HEK293T (cell line): ENCODE measurements around the gene POU6F2.
"Not testable (repeated sequence)": the region's sequence is repeated elsewhere in the genome, so short reads cannot be mapped to it uniquely, and the experiment has no call there.

Source experiments
- CTCF ChIA-PET: fragments of 350-600 bp; formaldehyde crosslinking; extraction: SDS; loops from one replicate; lab custom pipeline; 2021; ENCODE audit warnings: antibody characterized with exemption, inconsistent platforms; lab: Yijun Ruan, JAX
- POLR2A ChIA-PET: fragments of 350-600 bp; formaldehyde crosslinking; extraction: SDS; loops from one replicate; lab custom pipeline; 2020; ENCODE audit warnings: antibody characterized with exemption, inconsistent platforms; lab: Yijun Ruan, JAX
- DNase-seq: peaks from one replicate; pipeline ENCODE4 v3.0.0; 2012; ENCODE audit warnings: mixed read lengths; ENCODE audit errors: extremely low spot score
- ARNT ChIP-seq: fragments of 450-650 bp; IDR thresholded peaks from 2 replicates; pipeline ENCODE4 v1.6.1; 2017; ENCODE audit warnings: mild to moderate bottlenecking
- BHLHE40 ChIP-seq: fragments of 450-650 bp; IDR thresholded peaks from 2 replicates; pipeline ENCODE4 v1.6.1; 2016; ENCODE audit warnings: mild to moderate bottlenecking, moderate library complexity, borderline replicate concordance
- CTBP1 ChIP-seq: fragments of 450-650 bp; IDR thresholded peaks from 2 replicates; pipeline ENCODE4 v1.6.1; 2016; ENCODE audit warnings: borderline replicate concordance
- ELF4 ChIP-seq: fragments of 450-650 bp; IDR thresholded peaks from 2 replicates; pipeline ENCODE4 v1.6.1; 2017; ENCODE audit warnings: antibody characterized with exemption
- FOXA1 ChIP-seq: fragments of 450-650 bp; IDR thresholded peaks from 2 replicates; pipeline ENCODE4 v1.6.1; 2016; ENCODE audit warnings: mild to moderate bottlenecking
- FOXK2 ChIP-seq: fragments of 450-650 bp; IDR thresholded peaks from 2 replicates; pipeline ENCODE4 v1.6.1; 2016; ENCODE audit warnings: mild to moderate bottlenecking
- FOXM1 ChIP-seq: fragments of 450-650 bp; IDR thresholded peaks from 2 replicates; pipeline ENCODE4 v1.6.1; 2017; ENCODE audit warnings: mild to moderate bottlenecking, borderline replicate concordance
- HDGF ChIP-seq: fragments of 450-650 bp; IDR thresholded peaks from 2 replicates; pipeline ENCODE4 v1.6.1; 2017; ENCODE audit warnings: antibody characterized with exemption, borderline replicate concordance
- L3MBTL2 ChIP-seq: fragments of 450-650 bp; conservative IDR thresholded peaks from 2 replicates; pipeline ENCODE4 v1.6.1; 2016; ENCODE audit warnings: mild to moderate bottlenecking
- LEF1 ChIP-seq: fragments of 450-650 bp; IDR thresholded peaks from 2 replicates; pipeline ENCODE4 v1.6.1; 2017; ENCODE audit warnings: mild to moderate bottlenecking, borderline replicate concordance
- NFRKB ChIP-seq: fragments of 450-650 bp; IDR thresholded peaks from 2 replicates; pipeline ENCODE4 v1.6.1; 2016; ENCODE audit warnings: mild to moderate bottlenecking, moderate library complexity
- SP1 ChIP-seq: fragments of 450-650 bp; IDR thresholded peaks from 2 replicates; pipeline ENCODE4 v1.6.1; 2017
- SUZ12 ChIP-seq: fragments of 450-650 bp; IDR thresholded peaks from 2 replicates; pipeline ENCODE4 v1.6.1; 2016; ENCODE audit warnings: mild to moderate bottlenecking
- TARDBP ChIP-seq: fragments of 450-650 bp; IDR thresholded peaks from 2 replicates; pipeline ENCODE4 v1.6.1; 2016
- ZNF384 ChIP-seq: fragments of 450-650 bp; IDR thresholded peaks from 2 replicates; pipeline ENCODE4 v1.6.1; 2016
- TF ChIP-seq, protein P1 (sequence below): fragments of 450-650 bp; IDR thresholded peaks from 2 replicates; pipeline ENCODE4 v1.6.1; 2016

POU6F2 gene

DNA sequence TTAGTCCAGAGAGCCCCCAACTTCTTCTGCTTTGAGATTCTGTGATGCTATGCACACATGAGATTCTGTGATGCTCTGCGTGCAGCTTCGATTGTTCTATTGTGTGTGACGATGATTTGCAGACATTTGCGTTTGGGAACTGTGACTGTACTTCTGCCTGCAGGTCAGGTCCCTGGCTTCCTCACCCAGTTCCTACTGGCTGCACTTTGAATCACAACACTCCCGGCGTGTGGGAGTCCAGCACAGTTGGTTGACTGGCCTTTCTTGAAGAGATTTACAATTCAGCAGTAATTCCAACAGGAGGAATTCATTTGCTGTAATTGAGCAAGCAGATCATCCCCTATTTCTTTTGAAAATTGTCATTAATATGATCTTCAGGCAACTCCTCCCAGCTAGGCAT lies 336.3 kb downstream of the POU6F2 start:
- no peak for TF ChIP-seq SP1
- TF ChIP-seq LEF1: no peak
- TF ChIP-seq TARDBP: no peak
- TF ChIP-seq, protein P1, sequence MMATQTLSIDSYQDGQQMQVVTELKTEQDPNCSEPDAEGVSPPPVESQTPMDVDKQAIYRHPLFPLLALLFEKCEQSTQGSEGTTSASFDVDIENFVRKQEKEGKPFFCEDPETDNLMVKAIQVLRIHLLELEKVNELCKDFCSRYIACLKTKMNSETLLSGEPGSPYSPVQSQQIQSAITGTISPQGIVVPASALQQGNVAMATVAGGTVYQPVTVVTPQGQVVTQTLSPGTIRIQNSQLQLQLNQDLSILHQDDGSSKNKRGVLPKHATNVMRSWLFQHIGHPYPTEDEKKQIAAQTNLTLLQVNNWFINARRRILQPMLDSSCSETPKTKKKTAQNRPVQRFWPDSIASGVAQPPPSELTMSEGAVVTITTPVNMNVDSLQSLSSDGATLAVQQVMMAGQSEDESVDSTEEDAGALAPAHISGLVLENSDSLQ: no peak
- TF ChIP-seq L3MBTL2: no peak
- TF ChIP-seq BHLHE40: no peak
- no peak for TF ChIP-seq FOXM1
- CTCF ChIA-PET: no interaction called here

GRCh38 chr7:39317107-39317506 lies 339.4 kb downstream of the POU6F2 start:
- DNase-seq: no peak
- TF ChIP-seq FOXK2 (no peak), ZNF384 (no peak), ELF4 (no peak), HDGF (no peak), SUZ12 (no peak), ARNT (no peak), FOXA1 (no peak), CTBP1 (no peak), L3MBTL2 (no peak), SP1 (no peak), NFRKB (no peak), LEF1 (no peak), BHLHE40 (no peak)
- TF ChIP-seq, protein P1: no peak
- ChIA-PET POLR2A (no interaction called here), CTCF (interaction anchor here (0.6 to 0.7 kb wide), 2 partner anchors 174 to 359 kb away, joined by 3 to 4 read pairs; no protein-coding TSS in a partner anchor)

More for the DNA sequence above, 336.3 kb downstream of the POU6F2 start:
- POLR2A ChIA-PET: no interaction called here
- no peak for DNase-seq

GRCh38 chr7:39317896-39318295 lies 340.2 kb downstream of the POU6F2 start:
- POLR2A ChIA-PET: no interaction called here

DNA sequence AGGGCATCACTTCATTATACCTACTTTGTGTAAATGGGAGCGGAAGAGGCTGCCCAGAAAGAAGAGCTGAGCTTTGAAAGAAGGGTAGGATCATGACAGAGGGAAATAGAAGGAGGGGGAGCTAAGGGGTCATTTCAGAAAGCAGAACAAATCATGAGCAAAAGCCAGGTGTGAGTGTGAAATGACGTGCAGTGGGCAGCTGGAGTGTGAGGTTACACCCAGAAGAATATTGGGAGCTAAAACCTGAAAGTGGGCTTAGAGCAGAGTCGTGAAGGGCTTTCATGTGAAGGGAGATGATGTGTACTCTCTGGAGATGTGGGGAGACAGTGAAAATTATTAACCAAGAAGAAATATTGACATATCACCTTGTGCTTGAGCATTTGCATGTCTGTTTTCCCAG lies 343.5 kb downstream of the POU6F2 start:
- TF ChIP-seq ELF4 (no peak), ARNT (no peak), SUZ12 (no peak), SP1 (no peak), HDGF (no peak), L3MBTL2 (no peak), ZNF384 (no peak)
- CTCF ChIA-PET: no interaction called here
- POLR2A ChIA-PET: no interaction called here
- DNase-seq: no peak

More at GRCh38 chr7:39317896-39318295, 340.2 kb downstream of the POU6F2 start:
- CTCF ChIA-PET: no interaction called here
- no peak for TF ChIP-seq TARDBP
- DNase-seq: no peak

DNA sequence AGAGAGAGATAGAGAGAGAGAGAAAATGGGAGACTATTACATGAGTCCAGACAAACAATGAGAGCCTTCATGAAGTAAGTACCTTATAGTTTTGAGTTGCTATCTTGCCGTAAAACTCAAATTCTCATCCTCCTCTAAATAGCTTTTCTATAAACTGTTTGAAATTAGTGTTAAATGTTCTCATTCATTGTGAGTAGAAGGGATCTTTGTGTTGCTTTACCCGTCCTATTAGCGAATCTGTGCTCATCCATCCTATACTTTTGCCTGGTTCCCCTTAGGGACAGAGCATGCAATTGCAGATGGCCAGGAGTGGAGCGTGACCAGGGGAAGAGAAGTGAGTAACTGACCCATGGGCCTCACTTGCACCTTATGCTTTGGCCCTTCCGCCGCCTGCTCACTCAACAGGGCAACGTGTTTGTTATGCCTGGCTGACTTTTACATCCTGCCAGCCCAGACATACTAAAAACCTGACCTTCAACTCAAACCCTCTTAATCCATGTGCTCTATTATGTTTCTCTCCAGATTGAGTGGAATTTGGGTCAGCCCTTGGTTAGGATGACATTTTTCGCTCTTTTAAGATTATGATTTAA lies 344.3 kb downstream of the POU6F2 start:
- CTCF ChIA-PET: no interaction called here
- no peak for DNase-seq
- POLR2A ChIA-PET: no interaction called here
- TF ChIP-seq TARDBP (no peak), BHLHE40 (no peak), ZNF384 (no peak), L3MBTL2 (no peak), SP1 (no peak), SUZ12 (no peak), ARNT (no peak), HDGF (no peak), CTBP1 (no peak), FOXK2 (no peak), FOXA1 (no peak), FOXM1 (no peak), NFRKB (no peak), LEF1 (no peak), ELF4 (no peak)
- TF ChIP-seq, protein P1: no peak

- ChIA-PET POLR2A (no interaction called here), CTCF (interaction anchor here (0.6 kb wide), 1 partner anchor 25 kb away, joined by 3 read pairs; no protein-coding TSS in a partner anchor)
- no peak for DNase-seq
- TF ChIP-seq FOXA1 (no peak), FOXK2 (no peak), SP1 (no peak), ZNF384 (no peak), FOXM1 (no peak), TARDBP (no peak), LEF1 (no peak), ARNT (no peak), HDGF (no peak), ELF4 (no peak)
- TF ChIP-seq, protein P1: no peak
Measured at GRCh38 chr7:39324139-39324760, 346.5 kb downstream of the POU6F2 start.

DNA sequence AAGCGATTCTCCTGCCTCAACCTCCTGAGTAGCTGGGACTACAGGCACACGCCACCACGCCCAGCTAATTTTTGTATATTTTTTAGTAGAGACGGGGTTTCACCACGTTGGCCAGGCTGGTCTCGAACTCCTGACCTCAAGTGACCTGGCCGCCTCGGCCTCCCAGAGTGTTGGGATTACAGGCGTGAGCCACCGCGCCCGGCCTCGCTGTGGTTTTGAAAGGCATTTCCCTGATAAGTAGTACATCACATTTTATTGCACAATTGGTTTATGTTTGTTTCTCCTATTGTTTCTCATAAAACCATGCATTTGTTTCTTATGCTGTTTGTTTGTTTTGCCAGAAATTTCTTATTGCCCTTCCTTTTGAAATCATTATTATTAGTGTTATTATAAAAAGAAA lies 353.9 kb downstream of the POU6F2 start:
- POLR2A ChIA-PET, DNase-seq, CTCF ChIA-PET: not testable (repeated sequence)
